ENCODE results near the gene EDDM13. TPM values are rescaled to one million over a fixed set of nuclear protein-coding genes. Genes with fewer than 3 reads are reported as not detected.
A peak's percentile ranks its signal among the peaks of the same experiment; 100 is the strongest.

EDDM13 gene
- total and polyA plus RNA-seq, 2 of the 13 experiments (the other 11 are each of a cell fraction or from before 2014, with no cell fraction given): not detected

GRCh38 chr19:56282809-56283208 lies 10.3 kb downstream of the EDDM13 start:
- intact Hi-C loops (cut with micrococcal nuclease; ENCODE audit: unreplicated experiment): no loop called here
- Histone ChIP-seq H3K9me3 (ENCODE audit: low read length) (no peaks in the 10 kb centered on the region), H3K4me2 (ENCODE audit: low read depth, low read length) (no peak overlapping the region), H3K27me3 (ENCODE audit: control insufficient read depth in 1 of 2, insufficient read depth in 2 of 2, low read length in 2 of 2) (no peaks in the 10 kb centered on the region), H3K4me1 (ENCODE audit: insufficient read depth, low read length) (peaks cover 10% of the 10 kb centered on the region), H3K79me2 (ENCODE audit: insufficient read depth, low read length) (no peaks in the 10 kb centered on the region), H3K9ac (ENCODE audit: insufficient read depth, low read depth, low read length) (no peak overlapping the region), H3K36me3 (replicated peaks in 1 of 2; ENCODE audit: control insufficient read depth in 1 of 2, insufficient read depth in 2 of 2, low read length in 2 of 2) (0 out of 5 replicates have a peak, but pooled peaks cover 2 to 8% of the 10 kb centered on the region in 2 experiments), H3K27ac (ENCODE audit: extremely low read length, insufficient read depth, low read length) (no peak overlapping the region), H2AFZ (ENCODE audit: low read length) (no peak overlapping the region), H4K20me1 (ENCODE audit: insufficient read depth, low read length) (no peaks in the 10 kb centered on the region), H3K4me3 (replicated peaks in 1 of 3; ENCODE audit: insufficient read depth in 1 of 3, low read depth in 2 of 3, low read length in 3 of 3) (no peak overlapping the region)
- DNase-seq (ENCODE audit: low spot score): no peak
- POLR2A ChIA-PET: no interaction called here
- 97% methylated on average over 4 of the region's 4 CpGs for WGBS (ENCODE audit: low lambda C conversion rate)
- BruUV-seq (replicated peaks): no TSS peak
- CTCF ChIA-PET (ENCODE audit: low intra/inter-chr PET ratio, low total read pairs): no interaction called here
- no peak for FAIRE-seq
- 0 out of 2 replicates have a peak, but pooled peaks have one; percentile 19 for TF ChIP-seq NFE2L2 (IDR thresholded peaks at IDR 0.05; ENCODE audit: low read length)
- TF ChIP-seq KDM3A (CRISPR knock-in tag; IDR thresholded peaks at IDR 0.05; ENCODE audit: low read depth): no peak
- TF ChIP-seq TSC22D2 (CRISPR knock-in tag; IDR thresholded peaks at IDR 0.05; ENCODE audit: borderline replicate concordance): no peak
- in situ Hi-C loops (cut with HindIII; ENCODE audit: extremely low pct_ligation_motif_present, low pct_unique_long_range_greater_than_20kb): no loop called here
- no peak for ATAC-seq

- ATAC-seq (no peak), DNase-seq (ENCODE audit: low spot score) (no peak), FAIRE-seq (no peak)
- no peaks in the 10 kb centered on the region for H4K20me1 ChIP-seq (ENCODE audit: insufficient read depth, low read length)
- no peak overlapping the region for H3K4me3 ChIP-seq (replicated peaks in 1 of 3; ENCODE audit: insufficient read depth in 1 of 3, low read depth in 2 of 3, low read length in 3 of 3)
- H3K9me3 ChIP-seq (ENCODE audit: low read length): no peaks in the 10 kb centered on the region
- intact Hi-C loops (cut with micrococcal nuclease; ENCODE audit: unreplicated experiment): no loop called here
- no peak overlapping the region for H3K9ac ChIP-seq (ENCODE audit: insufficient read depth, low read depth, low read length)
- H3K4me2 ChIP-seq (ENCODE audit: low read depth, low read length): no peak overlapping the region
- 97% methylated on average over 3 of the region's 3 CpGs for WGBS (ENCODE audit: low lambda C conversion rate)
- no peak overlapping the region for H2AFZ ChIP-seq (ENCODE audit: low read length)
- BruUV-seq (replicated peaks): no TSS peak
- peaks cover 4 to 8% of the 10 kb centered on the region in 2 experiments; a peak in 2 of 5 replicates for H3K36me3 ChIP-seq (replicated peaks in 1 of 2; ENCODE audit: control insufficient read depth in 1 of 2, insufficient read depth in 2 of 2, low read length in 2 of 2)
- peaks cover 10% of the 10 kb centered on the region for H3K4me1 ChIP-seq (ENCODE audit: insufficient read depth, low read length)
- no peaks in the 10 kb centered on the region for H3K27me3 ChIP-seq (ENCODE audit: control insufficient read depth in 1 of 2, insufficient read depth in 2 of 2, low read length in 2 of 2)
- H3K27ac ChIP-seq (ENCODE audit: extremely low read length, insufficient read depth, low read length): no peak overlapping the region
- ChIA-PET CTCF (ENCODE audit: low intra/inter-chr PET ratio, low total read pairs) (no interaction called here), POLR2A (no interaction called here)
- H3K79me2 ChIP-seq (ENCODE audit: insufficient read depth, low read length): no peaks in the 10 kb centered on the region
- in situ Hi-C loops (cut with HindIII; ENCODE audit: extremely low pct_ligation_motif_present, low pct_unique_long_range_greater_than_20kb): no loop called here
- TF ChIP-seq YEATS2 (CRISPR knock-in tag; IDR thresholded peaks at IDR 0.05; ENCODE audit: borderline replicate concordance): no peak
- TF ChIP-seq ZNF646 (CRISPR knock-in tag; IDR thresholded peaks at IDR 0.05): no peak
- TF ChIP-seq, protein P1, sequence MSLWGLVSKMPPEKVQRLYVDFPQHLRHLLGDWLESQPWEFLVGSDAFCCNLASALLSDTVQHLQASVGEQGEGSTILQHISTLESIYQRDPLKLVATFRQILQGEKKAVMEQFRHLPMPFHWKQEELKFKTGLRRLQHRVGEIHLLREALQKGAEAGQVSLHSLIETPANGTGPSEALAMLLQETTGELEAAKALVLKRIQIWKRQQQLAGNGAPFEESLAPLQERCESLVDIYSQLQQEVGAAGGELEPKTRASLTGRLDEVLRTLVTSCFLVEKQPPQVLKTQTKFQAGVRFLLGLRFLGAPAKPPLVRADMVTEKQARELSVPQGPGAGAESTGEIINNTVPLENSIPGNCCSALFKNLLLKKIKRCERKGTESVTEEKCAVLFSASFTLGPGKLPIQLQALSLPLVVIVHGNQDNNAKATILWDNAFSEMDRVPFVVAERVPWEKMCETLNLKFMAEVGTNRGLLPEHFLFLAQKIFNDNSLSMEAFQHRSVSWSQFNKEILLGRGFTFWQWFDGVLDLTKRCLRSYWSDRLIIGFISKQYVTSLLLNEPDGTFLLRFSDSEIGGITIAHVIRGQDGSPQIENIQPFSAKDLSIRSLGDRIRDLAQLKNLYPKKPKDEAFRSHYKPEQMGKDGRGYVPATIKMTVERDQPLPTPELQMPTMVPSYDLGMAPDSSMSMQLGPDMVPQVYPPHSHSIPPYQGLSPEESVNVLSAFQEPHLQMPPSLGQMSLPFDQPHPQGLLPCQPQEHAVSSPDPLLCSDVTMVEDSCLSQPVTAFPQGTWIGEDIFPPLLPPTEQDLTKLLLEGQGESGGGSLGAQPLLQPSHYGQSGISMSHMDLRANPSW (CRISPR knock-in tag; IDR thresholded peaks at IDR 0.05; ENCODE audit: borderline replicate concordance): no peak
- no peak for TF ChIP-seq ZSCAN21 (CRISPR knock-in tag; IDR thresholded peaks at IDR 0.05; ENCODE audit: borderline replicate concordance)
- TF ChIP-seq ZNF777 (CRISPR knock-in tag; IDR thresholded peaks at IDR 0.05): no peak
- TF ChIP-seq KLF16 (CRISPR knock-in tag; IDR thresholded peaks at IDR 0.05): no peak
- no peak for TF ChIP-seq ZNF615 (CRISPR knock-in tag; IDR thresholded peaks at IDR 0.05; ENCODE audit: borderline replicate concordance)
These were observed 12.2 kb downstream of the EDDM13 start for GRCh38 chr19:56284746-56285145.
